ENCODE results near the gene STEAP2. TPM values are rescaled to one million over a fixed set of nuclear protein-coding genes. Genes with fewer than 3 reads are reported as not detected.
A peak's percentile ranks its signal among the peaks of the same experiment; 100 is the strongest.

STEAP2 gene
- total RNA-seq, 1 experiment from 2014 or later: 17.0 TPM

DNA sequence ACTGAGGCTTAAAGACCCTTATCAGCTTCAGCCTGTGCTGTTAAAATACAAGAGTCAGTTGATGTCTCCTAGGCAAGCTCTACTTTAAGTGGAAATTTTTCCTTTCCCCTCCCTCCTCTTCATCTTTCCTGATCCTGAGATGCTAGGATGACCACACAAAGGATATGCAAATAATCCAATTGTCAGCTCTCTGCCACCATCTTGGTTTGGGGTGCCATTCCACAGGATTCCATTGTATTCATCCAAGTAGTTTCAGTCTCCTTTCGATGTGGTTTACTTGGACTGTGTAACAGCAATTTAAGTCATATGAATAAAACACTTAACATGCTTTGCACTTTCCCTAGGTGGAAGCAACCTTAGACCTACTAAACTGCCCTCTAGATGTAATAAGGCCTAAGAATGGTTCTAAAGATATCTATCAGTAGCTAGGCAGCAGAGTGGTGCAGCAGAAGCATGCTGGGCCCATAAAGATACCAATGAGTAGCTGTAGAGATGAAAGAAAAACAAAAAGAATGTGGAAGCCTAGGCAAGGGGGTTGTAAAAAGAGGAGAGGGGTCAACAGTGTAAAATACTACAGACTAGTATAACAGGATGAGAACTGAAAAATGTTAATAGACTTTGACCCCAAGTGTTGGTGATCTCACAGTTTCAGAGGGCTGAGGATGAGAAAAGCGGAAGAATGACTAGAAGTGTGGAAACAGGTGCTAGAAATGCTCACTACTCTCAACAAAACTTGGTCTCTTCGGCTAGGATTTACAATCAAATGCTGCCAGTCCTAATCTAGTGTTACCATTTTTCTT is 31.0 kb downstream of the STEAP2 start:
- H3K27ac Mint-ChIP-seq: no peak overlapping the region
- H3K4me3 Mint-ChIP-seq: no peak overlapping the region
- H3K36me3 Mint-ChIP-seq: no peaks in the 10 kb centered on the region
- H3K4me1 Mint-ChIP-seq: peaks cover 39% of the 10 kb centered on the region
- no peaks in the 10 kb centered on the region for H3K9me3 Mint-ChIP-seq
- CTCF ChIA-PET: no interaction called here
- no peak for ATAC-seq
- POLR2A ChIA-PET: interaction anchor here (0.5 kb wide), 1 partner anchor 61 kb away, joined by 3 read pairs; no protein-coding TSS in a partner anchor
- no peak for DNase-seq (ENCODE audit: low spot score)
- TF ChIP-seq SP1 (CRISPR knock-in tag; conservative IDR thresholded peaks at IDR 0.05): no peak
- TF ChIP-seq, protein P1, sequence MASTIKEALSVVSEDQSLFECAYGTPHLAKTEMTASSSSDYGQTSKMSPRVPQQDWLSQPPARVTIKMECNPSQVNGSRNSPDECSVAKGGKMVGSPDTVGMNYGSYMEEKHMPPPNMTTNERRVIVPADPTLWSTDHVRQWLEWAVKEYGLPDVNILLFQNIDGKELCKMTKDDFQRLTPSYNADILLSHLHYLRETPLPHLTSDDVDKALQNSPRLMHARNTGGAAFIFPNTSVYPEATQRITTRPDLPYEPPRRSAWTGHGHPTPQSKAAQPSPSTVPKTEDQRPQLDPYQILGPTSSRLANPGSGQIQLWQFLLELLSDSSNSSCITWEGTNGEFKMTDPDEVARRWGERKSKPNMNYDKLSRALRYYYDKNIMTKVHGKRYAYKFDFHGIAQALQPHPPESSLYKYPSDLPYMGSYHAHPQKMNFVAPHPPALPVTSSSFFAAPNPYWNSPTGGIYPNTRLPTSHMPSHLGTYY (CRISPR knock-in tag; IDR thresholded peaks at IDR 0.05): no peak
- peaks cover 31% of the 10 kb centered on the region for H3K27me3 Mint-ChIP-seq (ENCODE audit: low read depth)

- peaks cover 39% of the 10 kb centered on the region for H3K4me1 Mint-ChIP-seq
- ATAC-seq (no peak), DNase-seq (ENCODE audit: low spot score) (no peak)
- H3K4me3 Mint-ChIP-seq: peak overlapping the region; percentile 95
- no peak overlapping the region for H3K27ac Mint-ChIP-seq
- H3K9me3 Mint-ChIP-seq: no peaks in the 10 kb centered on the region
- ChIA-PET POLR2A (interaction anchor here (0.7 kb wide), 1 partner anchor 32 kb away, joined by 3 read pairs; the partner anchor contains the start of gene STEAP2), CTCF (interaction anchor here (0.7 to 1.2 kb wide), 2 partner anchors 31 to 109 kb away, joined by 3 to 7 read pairs; partner anchors contain the start of gene STEAP2)
- H3K27me3 Mint-ChIP-seq (ENCODE audit: low read depth): peaks cover 31% of the 10 kb centered on the region
- TF ChIP-seq, protein P2, sequence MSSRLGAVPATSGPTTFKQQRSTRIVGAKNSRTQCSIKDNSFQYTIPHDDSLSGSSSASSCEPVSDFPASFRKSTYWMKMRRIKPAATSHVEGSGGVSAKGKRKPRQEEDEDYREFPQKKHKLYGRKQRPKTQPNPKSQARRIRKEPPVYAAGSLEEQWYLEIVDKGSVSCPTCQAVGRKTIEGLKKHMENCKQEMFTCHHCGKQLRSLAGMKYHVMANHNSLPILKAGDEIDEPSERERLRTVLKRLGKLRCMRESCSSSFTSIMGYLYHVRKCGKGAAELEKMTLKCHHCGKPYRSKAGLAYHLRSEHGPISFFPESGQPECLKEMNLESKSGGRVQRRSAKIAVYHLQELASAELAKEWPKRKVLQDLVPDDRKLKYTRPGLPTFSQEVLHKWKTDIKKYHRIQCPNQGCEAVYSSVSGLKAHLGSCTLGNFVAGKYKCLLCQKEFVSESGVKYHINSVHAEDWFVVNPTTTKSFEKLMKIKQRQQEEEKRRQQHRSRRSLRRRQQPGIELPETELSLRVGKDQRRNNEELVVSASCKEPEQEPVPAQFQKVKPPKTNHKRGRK (CRISPR knock-in tag; IDR thresholded peaks at IDR 0.05; ENCODE audit: borderline replicate concordance): no peak
- no peak for TF ChIP-seq ZMAT4 (CRISPR knock-in tag; IDR thresholded peaks at IDR 0.05)
- TF ChIP-seq RELA (CRISPR knock-in tag; IDR thresholded peaks at IDR 0.05; ENCODE audit: borderline replicate concordance): no peak
- no peak for TF ChIP-seq ZNF317 (CRISPR knock-in tag; IDR thresholded peaks at IDR 0.05; ENCODE audit: borderline replicate concordance, low read depth)
- TF ChIP-seq, protein P3, sequence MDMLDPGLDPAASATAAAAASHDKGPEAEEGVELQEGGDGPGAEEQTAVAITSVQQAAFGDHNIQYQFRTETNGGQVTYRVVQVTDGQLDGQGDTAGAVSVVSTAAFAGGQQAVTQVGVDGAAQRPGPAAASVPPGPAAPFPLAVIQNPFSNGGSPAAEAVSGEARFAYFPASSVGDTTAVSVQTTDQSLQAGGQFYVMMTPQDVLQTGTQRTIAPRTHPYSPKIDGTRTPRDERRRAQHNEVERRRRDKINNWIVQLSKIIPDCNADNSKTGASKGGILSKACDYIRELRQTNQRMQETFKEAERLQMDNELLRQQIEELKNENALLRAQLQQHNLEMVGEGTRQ (CRISPR knock-in tag; IDR thresholded peaks at IDR 0.05): no peak
- no peak for TF ChIP-seq SP1 (CRISPR knock-in tag; conservative IDR thresholded peaks at IDR 0.05)
- TF ChIP-seq, protein P1 (CRISPR knock-in tag; IDR thresholded peaks at IDR 0.05): no peak
- no peak for TF ChIP-seq FOXP1 (CRISPR knock-in tag; IDR thresholded peaks at IDR 0.05; ENCODE audit: borderline replicate concordance)
- no peak for TF ChIP-seq FOXJ3 (CRISPR knock-in tag; IDR thresholded peaks at IDR 0.05; ENCODE audit: borderline replicate concordance)
- TF ChIP-seq, protein P4, sequence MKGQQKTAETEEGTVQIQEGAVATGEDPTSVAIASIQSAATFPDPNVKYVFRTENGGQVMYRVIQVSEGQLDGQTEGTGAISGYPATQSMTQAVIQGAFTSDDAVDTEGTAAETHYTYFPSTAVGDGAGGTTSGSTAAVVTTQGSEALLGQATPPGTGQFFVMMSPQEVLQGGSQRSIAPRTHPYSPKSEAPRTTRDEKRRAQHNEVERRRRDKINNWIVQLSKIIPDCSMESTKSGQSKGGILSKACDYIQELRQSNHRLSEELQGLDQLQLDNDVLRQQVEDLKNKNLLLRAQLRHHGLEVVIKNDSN (CRISPR knock-in tag; IDR thresholded peaks at IDR 0.05): no peak
- no peak for TF ChIP-seq ATF3 (CRISPR knock-in tag; conservative IDR thresholded peaks at IDR 0.05)
- no peak for TF ChIP-seq NFYB (CRISPR knock-in tag; conservative IDR thresholded peaks at IDR 0.05; ENCODE audit: low read depth)
- TF ChIP-seq KAT7 (CRISPR knock-in tag; IDR thresholded peaks at IDR 0.05; ENCODE audit: borderline replicate concordance): no peak
- TF ChIP-seq SMAD3 (CRISPR knock-in tag; IDR thresholded peaks at IDR 0.05; ENCODE audit: borderline replicate concordance): no peak
- no peak for TF ChIP-seq ESRRA (CRISPR knock-in tag; IDR thresholded peaks at IDR 0.05; ENCODE audit: borderline replicate concordance)
- TF ChIP-seq, protein P5, sequence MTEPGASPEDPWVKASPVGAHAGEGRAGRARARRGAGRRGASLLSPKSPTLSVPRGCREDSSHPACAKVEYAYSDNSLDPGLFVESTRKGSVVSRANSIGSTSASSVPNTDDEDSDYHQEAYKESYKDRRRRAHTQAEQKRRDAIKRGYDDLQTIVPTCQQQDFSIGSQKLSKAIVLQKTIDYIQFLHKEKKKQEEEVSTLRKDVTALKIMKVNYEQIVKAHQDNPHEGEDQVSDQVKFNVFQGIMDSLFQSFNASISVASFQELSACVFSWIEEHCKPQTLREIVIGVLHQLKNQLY (CRISPR knock-in tag; IDR thresholded peaks at IDR 0.05): no peak
- TF ChIP-seq ZNF423 (CRISPR knock-in tag; IDR thresholded peaks at IDR 0.05): no peak
- TF ChIP-seq SMAD4 (CRISPR knock-in tag; IDR thresholded peaks at IDR 0.05): no peak
- no peaks in the 10 kb centered on the region for H3K36me3 Mint-ChIP-seq
Observed at GRCh38 chr7:90243556-90243955, 32.0 kb downstream of the STEAP2 start.
